Neuron (in vitro differentiated cells): ENCODE measurements around the gene DMGDH.

Experiments used
- H2AFZ ChIP-seq: one replicate; pipeline ENCODE4 v1.6.1; 2013; ENCODE audit warnings: low read depth, mild to moderate bottlenecking, inconsistent platforms, low read length, moderate library complexity
- H3K27me3 ChIP-seq: one replicate; pipeline ENCODE4 v1.6.1; 2013; ENCODE audit warnings: low read length; ENCODE audit not compliant: insufficient read depth
- H3K36me3 ChIP-seq: one replicate; pipeline ENCODE4 v1.6.1; 2013; ENCODE audit warnings: low read length; ENCODE audit not compliant: insufficient read depth
- H3K4me1 ChIP-seq: one replicate; pipeline ENCODE4 v1.6.1; 2013; ENCODE audit warnings: low read length; ENCODE audit not compliant: insufficient read depth
- H3K4me3 ChIP-seq: 2 replicates; pipeline ENCODE4 v1.5.1; 2013; ENCODE audit warnings: mild to moderate bottlenecking, low read length, moderate library complexity
- H3K9me3 ChIP-seq: one replicate; pipeline ENCODE4 v1.6.1; 2013; ENCODE audit warnings: low read length

Gene DMGDH

GRCh38 chr5:78974011-78974410 lies 95.5 kb downstream of the DMGDH start:
- H3K4me3 ChIP-seq = no peak overlapping the region
- no peaks in the 10 kb centered on the region for H3K9me3 ChIP-seq
- H3K36me3 ChIP-seq = no peaks in the 10 kb centered on the region
- no peaks in the 10 kb centered on the region for H3K4me1 ChIP-seq
- H3K27me3 ChIP-seq = no peaks in the 10 kb centered on the region
- no peak overlapping the region for H2AFZ ChIP-seq

DNA sequence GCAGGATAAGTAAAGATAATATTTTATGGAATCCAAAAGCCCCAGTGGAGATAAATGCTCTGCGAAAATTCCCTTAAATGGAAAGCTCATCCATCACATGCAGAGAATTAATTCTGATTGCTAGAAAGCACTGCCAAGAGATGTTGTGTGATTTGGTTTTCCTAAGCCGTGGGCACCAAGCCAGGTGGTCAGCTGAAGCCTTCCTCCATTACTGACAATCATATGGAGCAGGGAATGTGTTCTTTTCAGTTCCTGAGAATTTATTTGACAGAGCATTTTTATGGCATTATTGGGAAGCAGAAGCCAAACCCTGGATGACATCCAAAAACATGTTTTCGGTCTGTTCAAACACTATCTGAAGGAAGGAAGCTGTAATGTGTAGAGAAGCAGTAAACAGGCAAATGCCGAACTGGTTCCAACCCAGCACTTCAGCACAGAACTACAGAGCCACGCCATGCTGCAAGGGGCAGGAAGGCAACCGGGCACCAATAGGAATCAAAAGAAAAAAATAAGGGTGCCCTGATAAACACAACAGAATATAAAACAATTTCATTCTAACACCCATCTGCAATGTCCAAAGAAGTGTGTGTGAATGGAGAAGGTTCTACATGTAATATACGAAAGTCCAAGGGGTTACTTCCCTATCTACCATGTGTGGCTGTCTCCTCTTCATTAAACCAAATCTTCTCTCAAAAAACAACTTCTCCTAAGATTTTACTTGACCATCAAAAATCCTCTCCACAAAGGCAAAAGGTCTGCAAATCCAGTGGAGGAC lies 96.6 kb downstream of the DMGDH start:
- Histone ChIP-seq H3K27me3 (no peaks in the 10 kb centered on the region), H3K4me1 (no peaks in the 10 kb centered on the region), H2AFZ (no peak overlapping the region), H3K4me3 (no peak overlapping the region), H3K9me3 (no peaks in the 10 kb centered on the region), H3K36me3 (peaks cover 2% of the 10 kb centered on the region)

GRCh38 chr5:78971998-78972397 lies 97.5 kb downstream of the DMGDH start:
- Histone ChIP-seq H3K4me3 (no peak overlapping the region), H3K9me3 (no peaks in the 10 kb centered on the region), H3K36me3 (peaks cover 2% of the 10 kb centered on the region), H2AFZ (no peak overlapping the region), H3K27me3 (no peaks in the 10 kb centered on the region), H3K4me1 (no peaks in the 10 kb centered on the region)

- Histone ChIP-seq H3K4me1 (no peaks in the 10 kb centered on the region), H3K9me3 (no peaks in the 10 kb centered on the region), H3K36me3 (peaks cover 2% of the 10 kb centered on the region), H2AFZ (no peak overlapping the region), H3K27me3 (no peaks in the 10 kb centered on the region), H3K4me3 (no peak overlapping the region)
Observed at GRCh38 chr5:78968781-78969180, 100.7 kb downstream of the DMGDH start.

- Histone ChIP-seq H2AFZ (no peak overlapping the region), H3K4me3 (no peak overlapping the region), H3K4me1 (no peaks in the 10 kb centered on the region), H3K36me3 (peaks cover 2% of the 10 kb centered on the region), H3K9me3 (no peaks in the 10 kb centered on the region), H3K27me3 (no peaks in the 10 kb centered on the region)
Observed at GRCh38 chr5:78964889-78965288, 104.6 kb downstream of the DMGDH start.

DNA sequence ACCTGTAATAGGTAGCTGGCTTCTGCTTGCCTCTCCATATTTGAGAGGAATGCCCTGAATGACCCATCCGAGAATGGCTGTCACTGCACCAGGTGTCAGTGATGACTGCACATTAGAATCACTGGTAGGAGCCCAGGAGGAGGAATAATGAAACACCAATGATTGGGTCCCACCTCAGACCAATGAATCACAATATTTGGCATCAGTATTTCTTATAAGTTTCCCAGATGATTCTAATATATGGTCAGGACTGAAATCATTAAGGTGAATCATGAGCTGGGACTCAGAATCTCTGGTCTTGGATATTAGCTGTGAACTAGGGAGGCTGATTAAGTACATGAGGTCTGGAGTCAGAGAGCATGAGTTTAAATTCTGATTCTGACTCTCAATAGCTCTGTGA lies 107.7 kb downstream of the DMGDH start:
- no peak overlapping the region for H2AFZ ChIP-seq
- no peaks in the 10 kb centered on the region for H3K4me1 ChIP-seq
- no peaks in the 10 kb centered on the region for H3K36me3 ChIP-seq
- no peaks in the 10 kb centered on the region for H3K27me3 ChIP-seq
- H3K4me3 ChIP-seq = no peak overlapping the region
- H3K9me3 ChIP-seq = no peaks in the 10 kb centered on the region

DNA sequence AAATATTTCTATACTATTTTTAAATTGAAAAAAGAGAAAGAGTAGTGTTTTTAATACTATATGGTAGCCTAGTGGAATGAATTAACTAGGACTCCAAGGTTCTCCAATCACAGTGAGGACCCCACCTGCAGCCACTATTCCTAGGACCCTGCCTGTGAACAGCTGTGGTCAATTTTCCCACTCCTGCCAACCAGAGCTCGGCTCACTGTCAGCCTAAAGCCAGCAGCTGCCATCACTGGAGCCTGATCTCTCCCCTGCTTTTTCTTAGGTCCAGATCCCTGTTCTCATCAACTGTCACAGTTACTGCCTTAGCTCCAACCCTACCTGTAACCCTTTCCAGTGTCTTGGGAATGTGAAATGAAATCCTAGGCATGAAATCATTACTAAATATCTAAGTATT lies 109.7 kb downstream of the DMGDH start:
- no peak overlapping the region for H3K4me3 ChIP-seq
- H3K36me3 ChIP-seq = no peaks in the 10 kb centered on the region
- no peak overlapping the region for H2AFZ ChIP-seq
- peaks cover 2% of the 10 kb centered on the region for H3K9me3 ChIP-seq
- no peaks in the 10 kb centered on the region for H3K4me1 ChIP-seq
- H3K27me3 ChIP-seq = no peaks in the 10 kb centered on the region

- Histone ChIP-seq H3K9me3 (peaks cover 2% of the 10 kb centered on the region), H3K4me1 (no peaks in the 10 kb centered on the region), H3K4me3 (no peak overlapping the region), H3K36me3 (no peaks in the 10 kb centered on the region), H3K27me3 (no peaks in the 10 kb centered on the region), H2AFZ (no peak overlapping the region)
Observed at GRCh38 chr5:78958672-78959445, 110.6 kb downstream of the DMGDH start.

GRCh38 chr5:78956901-78957300 lies 112.6 kb downstream of the DMGDH start:
- Histone ChIP-seq H3K27me3 (no peaks in the 10 kb centered on the region), H3K36me3 (no peaks in the 10 kb centered on the region), H3K4me1 (no peaks in the 10 kb centered on the region), H3K9me3 (peaks cover 2% of the 10 kb centered on the region), H3K4me3 (no peak overlapping the region), H2AFZ (no peak overlapping the region)

DNA sequence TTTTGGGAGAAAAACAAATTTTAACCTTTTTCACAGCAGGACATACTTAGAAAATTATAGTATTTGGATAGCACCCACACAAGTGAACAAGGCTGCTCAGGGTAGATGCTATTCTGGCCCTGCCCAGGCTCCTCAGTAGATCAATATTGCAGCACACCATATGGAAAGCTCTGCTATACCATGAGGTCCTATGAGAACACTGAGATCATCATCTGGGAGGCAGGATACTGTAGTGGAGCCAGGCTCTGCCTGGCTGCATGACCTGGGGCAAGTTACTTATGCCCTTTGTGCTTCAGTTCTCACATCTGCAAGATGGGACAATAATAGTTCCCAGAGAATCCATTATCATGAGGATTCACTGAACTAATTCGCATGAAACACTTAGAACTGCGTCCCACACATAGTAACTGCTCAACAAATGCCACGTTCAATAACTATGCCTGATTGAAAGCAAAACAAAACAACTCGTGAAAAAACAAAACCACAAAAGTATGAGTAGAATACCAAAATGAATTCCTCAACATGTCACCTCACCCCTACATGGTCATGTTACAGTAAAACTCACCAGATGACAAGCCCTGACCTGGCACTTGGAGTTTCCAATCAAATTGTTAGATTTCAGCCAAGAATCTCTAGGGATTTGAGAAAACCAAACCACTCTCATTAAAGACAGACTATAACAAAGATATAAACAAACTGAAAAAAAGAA lies 116.2 kb downstream of the DMGDH start:
- Histone ChIP-seq H3K9me3 (peaks cover 2% of the 10 kb centered on the region), H3K4me1 (no peaks in the 10 kb centered on the region), H3K36me3 (no peaks in the 10 kb centered on the region), H3K4me3 (no peak overlapping the region), H3K27me3 (no peaks in the 10 kb centered on the region), H2AFZ (no peak overlapping the region)
